SW480 (cell line): ENCODE measurements around the gene MRPL2.

Experiments
- DNase-seq: peaks from one replicate; pipeline ENCODE4 v3.0.0-alpha.2; 2016; ENCODE audit warnings: low spot score

MRPL2 gene

DNA sequence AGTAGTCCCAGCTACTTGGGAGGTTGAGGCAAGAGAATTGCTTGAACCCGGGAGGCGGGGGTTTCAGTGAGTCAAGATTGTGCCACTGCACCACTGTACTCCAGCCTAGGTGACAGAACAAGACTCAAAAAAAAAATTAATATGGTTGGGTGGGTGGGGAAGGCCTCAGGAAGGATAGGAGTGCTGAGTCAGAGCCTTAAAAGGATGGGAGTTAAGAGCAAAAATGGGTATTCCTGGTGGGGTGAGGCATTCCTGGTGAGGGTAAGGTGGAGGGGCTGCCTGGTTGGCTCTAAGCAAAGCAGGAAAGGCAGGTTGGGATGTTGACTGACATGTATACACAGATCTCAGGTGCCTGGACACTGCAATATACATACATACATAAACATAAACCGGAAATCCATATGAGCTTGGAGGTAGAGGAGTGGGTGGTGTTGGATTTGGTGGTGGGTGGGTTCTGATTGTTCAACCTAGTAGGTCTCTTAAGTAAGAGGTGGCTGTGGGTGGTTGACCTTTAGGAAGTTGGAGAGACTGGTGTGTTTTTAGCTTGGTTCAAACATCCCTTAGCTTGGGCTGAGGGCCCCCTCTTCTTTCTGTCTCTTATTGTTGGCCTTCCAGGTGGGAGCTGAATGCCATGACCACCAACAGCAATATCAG is 39.1 kb downstream of the MRPL2 start:
- DNase-seq = no peak

DNA sequence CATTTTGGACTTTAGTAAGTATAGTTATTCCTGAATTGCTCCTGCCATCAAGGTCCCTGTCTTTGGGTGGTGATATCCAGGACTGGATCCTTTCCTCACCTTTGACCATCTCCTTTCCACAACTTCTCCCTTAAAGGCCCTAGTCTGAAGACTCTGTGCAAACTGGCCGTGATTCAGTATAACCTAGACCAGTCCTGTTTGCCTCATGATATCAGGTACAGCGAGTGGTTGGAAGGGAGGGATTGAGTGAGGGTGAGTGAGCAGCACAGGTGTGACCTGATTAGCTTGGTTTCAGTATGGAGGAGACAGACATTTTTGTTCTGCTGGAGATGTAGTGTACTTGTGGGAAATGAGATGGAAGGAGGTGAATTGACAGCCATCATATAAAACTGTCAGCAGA is 40.1 kb downstream of the MRPL2 start:
- no peak for DNase-seq

DNA sequence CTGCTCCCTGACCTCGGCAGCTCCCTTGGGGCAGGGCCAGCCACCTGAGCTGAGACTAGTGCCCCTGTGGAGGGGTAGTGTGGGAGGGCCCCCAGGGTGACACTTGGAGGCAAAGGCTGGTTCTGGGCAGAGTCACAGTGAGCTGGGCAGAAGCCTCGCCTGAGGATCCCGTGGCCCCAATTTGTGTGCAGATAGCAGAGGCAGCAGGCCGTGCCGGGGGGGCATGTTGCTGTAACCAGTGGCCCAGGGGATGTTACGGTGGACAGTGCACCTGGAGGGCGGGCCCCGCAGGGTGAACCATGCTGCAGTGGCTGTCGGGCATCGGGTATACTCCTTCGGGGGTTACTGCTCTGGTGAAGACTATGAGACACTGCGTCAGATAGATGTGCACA is 42.3 kb downstream of the MRPL2 start:
- no peak for DNase-seq

DNA sequence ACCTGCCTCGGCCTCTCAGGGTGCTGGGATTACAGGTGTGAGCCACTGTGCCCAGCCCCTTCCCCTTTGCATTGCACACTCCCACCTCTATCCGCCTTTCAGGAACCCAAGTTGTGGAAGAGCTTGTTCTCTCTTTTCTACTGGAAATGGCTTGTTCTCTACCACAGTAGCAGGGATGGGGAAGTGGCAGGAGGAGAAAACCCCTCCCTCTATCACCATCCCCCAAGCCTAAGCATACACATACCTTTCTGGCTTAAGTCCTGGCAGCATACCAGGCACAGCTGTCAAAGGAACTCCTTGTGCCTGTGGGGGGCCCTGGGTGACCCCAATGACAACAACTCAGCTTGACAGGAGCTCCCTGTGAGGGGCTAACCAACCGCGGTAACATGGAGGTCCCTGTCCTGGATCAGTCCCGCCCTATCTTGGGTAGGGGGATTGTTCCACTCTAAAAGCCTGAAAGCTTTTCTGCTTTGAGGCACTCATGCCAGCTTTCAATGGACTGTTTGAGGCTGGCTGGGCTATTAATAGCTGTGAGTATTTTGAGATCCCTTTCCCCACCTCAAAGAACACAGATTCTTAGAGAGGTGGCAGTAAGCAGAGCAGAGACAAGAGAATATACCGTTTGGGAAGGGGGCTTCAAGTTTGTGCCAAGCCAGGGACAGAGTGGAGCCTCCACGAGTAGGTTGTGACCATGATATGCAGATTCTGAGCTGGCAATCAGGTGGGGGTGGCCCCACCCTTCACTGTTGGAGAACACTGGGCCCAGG is 42.9 kb downstream of the MRPL2 start:
- DNase-seq = no peak

DNA sequence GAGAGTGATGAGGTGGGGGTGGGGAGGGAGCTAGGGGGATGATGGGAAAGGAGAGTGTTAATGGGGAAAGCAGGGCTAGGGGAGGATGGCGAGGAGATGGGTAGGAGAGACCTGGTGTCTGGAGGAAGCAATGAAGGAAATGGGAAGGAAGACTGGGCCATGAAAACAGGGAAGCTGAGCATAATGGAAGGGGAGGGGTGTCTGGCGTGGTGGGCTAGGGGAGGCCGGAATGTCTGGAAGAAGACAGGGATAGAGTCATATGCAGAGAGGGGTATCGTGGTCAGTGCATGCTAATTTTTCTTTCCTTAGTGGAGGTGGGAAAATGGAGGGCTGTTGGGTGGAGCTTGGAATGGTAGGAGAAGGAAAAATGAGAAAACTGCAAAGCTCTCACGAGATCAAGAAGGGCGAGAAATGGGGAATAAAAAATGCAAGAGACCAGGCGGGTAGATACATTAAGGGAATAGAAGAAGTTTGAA is 44.8 kb downstream of the MRPL2 start:
- DNase-seq = no peak

DNA sequence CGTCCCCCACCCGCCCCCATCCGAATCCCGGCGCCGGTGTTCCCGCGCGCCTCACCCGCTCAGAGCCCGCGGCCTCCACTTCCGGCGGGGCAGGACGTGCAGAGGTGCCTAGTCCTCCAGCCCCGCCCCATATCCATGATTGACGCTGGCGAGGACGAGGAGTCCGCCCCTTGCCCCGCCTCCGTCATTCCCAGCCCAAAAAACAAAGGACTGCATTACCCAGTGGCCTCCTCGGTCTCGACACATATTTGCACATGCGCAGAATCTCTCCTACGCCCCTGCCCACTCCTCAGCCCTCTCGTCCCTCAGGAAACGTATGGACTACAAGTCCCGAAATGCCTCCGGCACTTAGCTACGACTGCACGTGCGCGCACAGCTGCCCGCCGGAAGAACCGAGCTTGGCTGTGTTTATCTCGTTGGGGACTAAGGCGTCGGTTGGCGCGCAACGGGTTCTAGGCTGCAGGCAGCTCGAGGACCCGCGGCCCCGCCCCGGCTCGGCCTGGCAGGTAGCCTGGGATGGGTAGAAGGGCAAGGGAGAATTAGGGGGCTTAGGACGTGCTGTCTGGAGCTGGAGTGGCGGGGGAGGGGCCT is 45.3 kb downstream of the MRPL2 start, which contains the start of the genes KLHDC3 and MEA1:
Gene KLHDC3, plus strand, starts transcription at position 407 of the 591 bp plus-strand sequence. CDS start 2,944 bp downstream, outside the sequence.
Gene MEA1, minus strand, starts transcription at position 104 of the 591 bp plus-strand sequence. CDS start 133 bp downstream, outside the sequence.
- peak; percentile 99 for DNase-seq

DNA sequence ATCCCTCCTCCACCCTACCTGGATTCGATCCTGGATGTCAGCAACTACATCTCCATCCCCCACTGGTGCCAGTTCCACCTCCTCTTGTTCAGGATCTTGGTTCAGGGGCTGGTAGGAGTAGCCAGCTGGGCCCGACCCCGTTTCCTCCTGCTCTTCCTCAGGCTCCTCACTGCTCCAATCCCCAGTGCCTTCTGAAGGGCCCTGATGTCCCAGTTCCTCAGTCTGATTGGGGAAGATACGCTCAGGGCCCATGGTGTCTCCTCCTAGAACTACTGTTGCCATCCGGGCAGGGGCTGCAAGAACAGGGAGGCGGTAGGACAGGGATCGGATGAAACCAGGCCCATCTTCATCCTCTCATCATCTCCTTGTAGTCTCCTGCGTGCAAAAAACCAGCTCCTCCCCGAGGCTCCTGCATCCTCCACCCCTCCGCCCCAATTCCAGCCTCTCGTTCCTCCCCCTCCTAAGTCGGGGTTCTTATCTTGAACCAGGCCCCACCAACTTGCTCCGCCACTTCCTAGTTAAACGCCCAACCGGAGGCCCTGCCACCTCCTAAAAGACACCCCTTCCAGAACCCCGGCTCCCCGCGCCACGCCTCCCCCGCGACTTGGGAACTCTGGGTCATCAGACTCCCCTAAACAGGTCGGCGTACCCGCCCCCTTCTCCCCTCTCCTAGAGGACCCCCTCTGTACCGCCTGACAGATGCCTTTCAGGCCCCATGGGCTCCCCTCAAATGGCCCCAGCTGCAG is 46.0 kb downstream of the MRPL2 start:
- no peak for DNase-seq

DNA sequence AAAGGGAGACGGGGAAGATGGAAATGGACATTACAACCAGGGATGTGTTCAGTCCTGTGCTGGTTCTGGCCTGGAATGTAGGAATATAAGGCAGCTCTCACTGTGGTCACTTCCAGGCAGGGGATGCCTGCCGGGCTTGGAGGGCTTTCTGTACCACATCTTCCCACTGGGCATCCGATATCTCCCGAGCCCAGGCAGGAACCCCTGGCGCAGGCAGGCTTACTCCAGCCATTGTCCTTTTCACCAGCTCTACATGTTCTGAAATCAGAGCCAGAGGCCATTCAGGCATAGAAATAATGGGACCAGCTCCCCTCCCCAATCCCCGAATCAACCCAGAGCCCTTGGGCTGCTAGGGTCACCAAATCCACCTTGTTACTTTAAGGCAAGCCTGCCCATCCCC is 46.9 kb downstream of the MRPL2 start:
- DNase-seq = no peak

DNA sequence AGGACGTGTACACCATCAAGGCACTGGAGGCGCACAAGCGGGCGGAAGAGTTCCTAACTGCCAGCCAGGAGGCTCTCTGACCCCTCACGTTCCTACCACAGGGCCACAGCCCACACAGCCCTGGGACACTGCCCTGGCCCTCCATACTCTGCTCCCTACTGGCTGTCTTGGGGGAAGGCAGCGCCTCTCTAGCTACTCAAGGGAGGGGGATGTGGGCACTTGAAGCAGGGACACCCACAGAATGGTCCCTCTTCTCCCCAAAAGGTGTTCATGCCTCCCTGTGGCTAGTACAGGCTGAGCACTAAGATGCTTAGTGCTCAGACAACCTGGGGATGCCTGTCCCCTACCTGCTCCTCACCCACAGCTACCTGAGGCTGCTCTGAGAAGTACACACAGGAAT is 48.0 kb downstream of the MRPL2 start:
- no peak for DNase-seq

DNA sequence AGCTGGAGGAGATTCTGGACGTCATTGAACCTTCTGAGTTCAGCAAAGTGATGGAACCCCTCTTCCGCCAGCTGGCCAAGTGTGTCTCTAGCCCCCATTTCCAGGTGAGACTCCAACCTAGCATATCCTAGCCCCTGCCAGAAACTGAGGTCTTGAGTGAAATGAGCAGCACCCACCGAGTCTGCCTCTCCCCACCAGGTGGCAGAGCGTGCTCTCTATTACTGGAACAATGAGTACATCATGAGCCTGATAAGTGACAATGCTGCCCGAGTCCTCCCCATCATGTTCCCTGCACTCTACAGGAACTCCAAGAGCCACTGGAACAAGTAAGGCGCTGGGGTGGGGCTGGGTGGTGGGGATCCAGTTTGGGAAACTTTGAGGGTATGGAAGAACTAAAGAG is 50.1 kb downstream of the MRPL2 start:
- DNase-seq = peak; percentile 27

DNA sequence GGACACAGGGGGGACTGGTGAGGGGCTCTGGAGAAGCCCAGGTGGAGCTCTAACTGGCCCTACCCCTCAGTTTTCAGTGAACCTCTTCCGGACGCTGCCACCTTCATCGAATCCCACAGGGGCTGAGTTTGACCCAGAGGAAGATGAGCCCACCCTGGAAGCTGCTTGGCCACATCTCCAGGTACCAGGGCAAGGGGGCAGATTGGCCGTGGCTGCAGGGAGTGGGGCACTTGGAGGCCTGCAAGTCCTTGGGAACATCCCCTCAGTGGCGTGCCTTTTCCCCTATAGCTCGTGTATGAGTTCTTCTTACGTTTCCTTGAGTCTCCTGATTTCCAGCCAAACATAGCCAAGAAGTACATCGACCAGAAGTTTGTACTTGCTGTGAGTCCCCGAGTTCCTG is 52.1 kb downstream of the MRPL2 start:
- no peak for DNase-seq

DNA sequence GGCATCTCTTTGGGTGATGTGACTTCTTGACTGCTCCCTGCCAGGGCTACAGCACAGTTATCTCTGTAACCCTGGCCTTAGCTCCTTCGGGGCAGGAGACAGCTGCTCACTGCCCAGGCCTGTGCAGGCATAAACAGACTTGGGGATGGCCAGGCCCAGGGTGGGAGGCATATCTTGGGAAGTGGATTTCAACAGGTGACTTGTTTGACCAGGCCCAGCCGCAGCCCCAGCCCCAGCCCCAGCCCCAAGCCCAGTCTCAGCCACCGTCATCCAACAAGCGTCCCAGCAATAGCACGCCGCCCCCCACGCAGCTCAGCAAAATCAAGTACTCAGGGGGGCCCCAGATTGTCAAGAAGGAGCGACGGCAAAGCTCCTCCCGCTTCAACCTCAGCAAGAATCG is 53.0 kb downstream of the MRPL2 start:
- no peak for DNase-seq

DNA sequence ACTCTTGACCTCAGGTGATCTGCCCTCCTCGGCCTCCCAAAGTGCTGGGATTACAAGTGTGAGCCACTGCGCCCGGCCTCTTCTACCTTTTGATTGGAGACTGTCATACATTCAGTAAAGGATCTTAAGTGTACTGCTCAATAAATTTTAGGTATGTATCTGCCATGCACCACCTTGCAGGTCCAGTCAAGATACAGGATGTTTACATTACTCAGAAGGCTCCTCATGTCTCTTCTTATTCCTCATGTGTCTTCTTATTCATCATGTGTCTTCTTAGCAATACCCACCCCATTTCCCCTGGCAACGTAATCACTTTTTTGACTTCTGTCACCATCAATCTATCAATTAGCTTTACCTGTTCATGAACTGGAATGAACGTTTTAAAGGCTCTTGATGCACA is 53.4 kb downstream of the MRPL2 start:
- no peak for DNase-seq
